Measurements from ENCODE around the gene FREM1.

GRCh38 chr9:14748373-14748772 lies 161.9 kb downstream of the FREM1 start:
- TF ChIP-seq CTCF (IDR thresholded peaks at IDR 0.05), result no peak
- TF ChIP-seq POLR2A (IDR thresholded peaks at IDR 0.05), result no peak
